ENCODE data around the gene EFL1.

Gene EFL1

DNA sequence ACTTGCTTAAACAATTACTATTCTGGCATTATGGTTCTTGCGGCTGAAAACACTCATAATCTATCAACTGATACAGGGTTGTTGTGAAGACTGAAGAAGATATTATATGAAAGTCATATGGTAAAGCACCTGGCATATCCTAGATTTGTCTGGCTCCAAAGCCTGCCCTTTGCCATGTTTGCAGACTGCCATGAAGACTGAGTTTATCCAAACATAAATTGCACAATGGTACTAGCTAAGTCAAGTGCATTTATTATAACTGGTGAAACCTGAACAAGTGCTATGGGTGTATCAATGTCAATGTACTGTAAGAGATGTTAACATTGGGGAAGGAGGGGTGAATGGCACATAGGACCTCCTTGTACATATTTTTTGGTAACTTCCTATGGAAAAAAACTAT, 129.3 kb downstream of the EFL1 start:
- H3K4me3 Mint-ChIP-seq: no peak overlapping the region
- H3K27ac Mint-ChIP-seq: no peak overlapping the region
- peaks cover 4% of the 10 kb centered on the region for H3K27me3 Mint-ChIP-seq (ENCODE audit: low read depth)
- H3K9me3 Mint-ChIP-seq: no peaks in the 10 kb centered on the region
- H3K36me3 Mint-ChIP-seq (ENCODE audit: low read depth): peaks cover 17% of the 10 kb centered on the region
- peaks cover 24% of the 10 kb centered on the region for H3K4me1 Mint-ChIP-seq
- TF ChIP-seq, protein P1, sequence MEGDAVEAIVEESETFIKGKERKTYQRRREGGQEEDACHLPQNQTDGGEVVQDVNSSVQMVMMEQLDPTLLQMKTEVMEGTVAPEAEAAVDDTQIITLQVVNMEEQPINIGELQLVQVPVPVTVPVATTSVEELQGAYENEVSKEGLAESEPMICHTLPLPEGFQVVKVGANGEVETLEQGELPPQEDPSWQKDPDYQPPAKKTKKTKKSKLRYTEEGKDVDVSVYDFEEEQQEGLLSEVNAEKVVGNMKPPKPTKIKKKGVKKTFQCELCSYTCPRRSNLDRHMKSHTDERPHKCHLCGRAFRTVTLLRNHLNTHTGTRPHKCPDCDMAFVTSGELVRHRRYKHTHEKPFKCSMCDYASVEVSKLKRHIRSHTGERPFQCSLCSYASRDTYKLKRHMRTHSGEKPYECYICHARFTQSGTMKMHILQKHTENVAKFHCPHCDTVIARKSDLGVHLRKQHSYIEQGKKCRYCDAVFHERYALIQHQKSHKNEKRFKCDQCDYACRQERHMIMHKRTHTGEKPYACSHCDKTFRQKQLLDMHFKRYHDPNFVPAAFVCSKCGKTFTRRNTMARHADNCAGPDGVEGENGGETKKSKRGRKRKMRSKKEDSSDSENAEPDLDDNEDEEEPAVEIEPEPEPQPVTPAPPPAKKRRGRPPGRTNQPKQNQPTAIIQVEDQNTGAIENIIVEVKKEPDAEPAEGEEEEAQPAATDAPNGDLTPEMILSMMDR (IDR thresholded peaks at IDR 0.05; ENCODE audit: unreplicated experiment in 3 of 3): no peak

DNA sequence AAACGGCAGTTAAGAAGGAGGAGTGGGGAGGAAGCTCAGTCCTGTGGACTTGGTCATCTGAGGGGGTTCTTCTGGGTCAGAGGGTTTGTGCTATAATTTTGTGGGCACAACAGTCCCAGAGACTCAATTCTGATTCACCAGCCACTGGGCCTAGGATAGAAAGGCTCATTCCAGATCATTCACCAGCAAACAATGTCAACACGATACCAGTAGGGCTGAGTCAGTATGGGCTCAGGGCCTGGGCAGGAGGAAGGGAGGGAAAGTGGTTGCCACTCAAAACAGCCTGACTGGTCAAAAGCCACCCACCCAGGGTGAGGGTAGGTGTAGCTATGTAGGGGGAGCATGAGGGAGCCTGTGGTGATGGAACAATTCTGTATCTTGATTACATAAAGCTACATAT, 129.8 kb downstream of the EFL1 start:
- peaks cover 17% of the 10 kb centered on the region for H3K36me3 Mint-ChIP-seq (ENCODE audit: low read depth)

DNA sequence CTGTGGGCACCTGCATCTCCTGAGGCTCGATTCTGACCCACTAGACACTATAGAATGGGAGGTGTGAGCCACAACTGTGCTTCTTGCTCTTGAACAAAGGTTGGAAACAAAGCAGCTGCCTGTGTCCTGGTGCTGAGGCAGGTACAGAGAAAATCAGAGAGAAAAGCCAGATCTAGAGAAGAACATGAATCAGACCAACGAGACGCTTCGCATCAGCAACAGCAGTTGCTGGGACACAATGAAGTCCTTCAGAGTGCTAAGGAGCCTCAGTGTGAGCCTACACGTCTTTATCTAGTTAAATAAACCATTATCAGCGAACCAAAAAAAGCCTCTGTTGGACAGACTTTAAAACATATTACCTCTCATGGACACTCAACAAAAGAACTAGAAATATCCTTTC, 130.4 kb downstream of the EFL1 start:
- H3K4me1 Mint-ChIP-seq: peaks cover 24% of the 10 kb centered on the region
- H3K4me3 Mint-ChIP-seq: no peak overlapping the region
- no peaks in the 10 kb centered on the region for H3K9me3 Mint-ChIP-seq
- H3K27ac Mint-ChIP-seq: peak overlapping the region in 1 of 3 experiments; percentile 0
- peaks cover 4% of the 10 kb centered on the region for H3K27me3 Mint-ChIP-seq (ENCODE audit: low read depth)
- TF ChIP-seq, protein P1 (IDR thresholded peaks at IDR 0.05; ENCODE audit: unreplicated experiment in 3 of 3): no peak
- H3K36me3 Mint-ChIP-seq (ENCODE audit: low read depth): peaks cover 17% of the 10 kb centered on the region

More for the DNA sequence above, 129.8 kb downstream of the EFL1 start:
- Mint-ChIP-seq H3K4me3 (no peak overlapping the region), H3K27me3 (ENCODE audit: low read depth) (peaks cover 4% of the 10 kb centered on the region), H3K4me1 (peaks cover 24% of the 10 kb centered on the region), H3K9me3 (no peaks in the 10 kb centered on the region), H3K27ac (no peak overlapping the region)
- TF ChIP-seq, protein P1 (IDR thresholded peaks at IDR 0.05; ENCODE audit: unreplicated experiment in 3 of 3): no peak

DNA sequence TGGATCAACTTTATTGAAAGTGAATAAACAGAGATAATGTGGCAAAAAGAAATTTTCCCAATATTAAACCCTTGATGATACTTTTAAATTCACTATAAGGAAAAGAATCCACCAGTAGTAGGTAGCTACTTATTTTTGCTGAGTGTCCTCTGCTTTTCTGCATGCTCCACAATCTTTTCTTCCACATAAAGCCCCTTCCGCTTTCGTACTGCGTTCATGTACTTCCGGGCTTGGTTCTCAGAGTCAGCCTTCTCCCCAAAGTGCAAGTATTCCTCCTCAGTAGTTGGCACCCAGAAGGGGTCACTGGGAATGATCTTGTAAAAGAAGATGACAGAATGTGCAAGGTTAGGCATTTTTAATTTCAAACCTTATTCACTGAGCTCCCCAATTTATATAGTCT, 132.3 kb downstream of the EFL1 start:
- Mint-ChIP-seq H3K4me1 (peaks cover 24% of the 10 kb centered on the region), H3K36me3 (ENCODE audit: low read depth) (peaks cover 13% of the 10 kb centered on the region), H3K27me3 (ENCODE audit: low read depth) (peaks cover 4% of the 10 kb centered on the region), H3K4me3 (peak overlapping the region in 1 of 3 experiments; percentile 43), H3K27ac (peak overlapping the region; percentile 78 to 97 (median 93)), H3K9me3 (no peaks in the 10 kb centered on the region)
- TF ChIP-seq, protein P1 (IDR thresholded peaks at IDR 0.05; ENCODE audit: unreplicated experiment in 3 of 3): no peak

DNA sequence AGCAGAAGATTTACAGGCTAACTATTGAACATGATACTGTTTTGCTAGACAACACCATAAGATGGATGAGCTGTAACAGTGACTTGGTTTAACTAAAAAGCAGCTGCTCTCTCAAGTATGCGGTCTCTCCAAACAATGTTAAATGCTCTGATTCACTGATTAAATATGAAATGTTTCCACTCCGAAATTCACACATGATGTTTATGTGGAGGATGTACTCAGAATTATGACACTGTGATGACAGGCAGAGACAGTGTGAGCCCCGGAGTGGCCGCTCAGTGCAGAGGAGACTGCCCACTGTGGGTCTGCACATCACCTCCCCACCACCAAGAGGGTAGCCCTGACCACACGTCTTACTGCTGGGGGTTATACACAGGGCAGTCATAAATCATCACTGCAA, 132.8 kb downstream of the EFL1 start:
- Mint-ChIP-seq H3K4me3 (peak overlapping the region; percentile 51 to 53 (median 52)), H3K36me3 (ENCODE audit: low read depth) (peaks cover 13% of the 10 kb centered on the region), H3K27ac (peak overlapping the region; percentile 78 to 97 (median 93)), H3K27me3 (ENCODE audit: low read depth) (peaks cover 4% of the 10 kb centered on the region), H3K9me3 (no peaks in the 10 kb centered on the region), H3K4me1 (peaks cover 22% of the 10 kb centered on the region)
- TF ChIP-seq, protein P1 (IDR thresholded peaks at IDR 0.05; ENCODE audit: unreplicated experiment in 3 of 3): no peak

DNA sequence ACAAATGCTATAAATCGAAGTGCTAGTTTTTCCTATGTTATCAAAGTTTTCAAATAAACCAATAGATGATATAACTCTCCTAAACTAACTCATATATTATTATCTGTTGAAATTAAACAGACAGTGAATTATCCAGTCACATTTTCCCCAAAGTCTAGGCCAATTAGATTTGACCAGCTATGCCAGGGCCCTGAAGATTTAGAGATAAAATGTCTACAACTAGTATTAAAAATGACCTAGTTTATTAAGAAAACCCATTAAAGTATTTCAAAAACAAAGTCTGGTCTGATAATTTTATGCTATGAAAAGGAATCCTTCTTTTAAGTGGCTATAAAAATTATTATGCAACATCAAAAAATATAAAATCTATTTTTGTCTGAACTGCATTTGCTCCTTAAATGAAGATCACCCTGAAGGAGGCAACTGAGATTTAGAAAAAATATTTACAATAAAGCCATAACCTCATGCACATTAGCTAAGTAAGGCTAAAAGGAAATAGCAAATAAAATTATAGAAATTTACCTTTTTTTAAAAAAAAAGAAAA, 133.3 kb downstream of the EFL1 start:
- peak overlapping the region in 2 of 3 experiments; percentile 46 to 91 for H3K27ac Mint-ChIP-seq
- TF ChIP-seq, protein P1 (IDR thresholded peaks at IDR 0.05; ENCODE audit: unreplicated experiment in 3 of 3): no peak
- H3K4me3 Mint-ChIP-seq: no peak overlapping the region
- peaks cover 4% of the 10 kb centered on the region for H3K27me3 Mint-ChIP-seq (ENCODE audit: low read depth)
- no peaks in the 10 kb centered on the region for H3K9me3 Mint-ChIP-seq
- peaks cover 13% of the 10 kb centered on the region for H3K36me3 Mint-ChIP-seq (ENCODE audit: low read depth)
- peaks cover 19% of the 10 kb centered on the region for H3K4me1 Mint-ChIP-seq

Data from nephron (organoid).